Lower lobe of right lung (tissue), 2 donors: ENCODE measurements around the gene NELFE. TPM values are rescaled to one million over a fixed set of nuclear protein-coding genes. Genes with fewer than 3 reads are reported as not detected.
"Not testable (repeated sequence)": the region's sequence is repeated elsewhere in the genome, so short reads cannot be mapped to it uniquely, and the experiment has no call there.

Experiments used
- ATAC-seq, 2 donors: fragments of 200-7000 bp; cut with Tn5 transposase; one replicate each; pipeline ENCODE4 v1.9.1; 2020 to 2022; ENCODE audit warnings: mild to moderate bottlenecking in 2 of 2, moderate library complexity in 2 of 2
- DNase-seq: peaks from one replicate; pipeline ENCODE4 v3.0.0-alpha.2; 2020
- H3K27ac ChIP-seq: fragments of 200-600 bp; one replicate; pipeline ENCODE4 v1.8.0; 2022
- H3K27me3 ChIP-seq: fragments of 200-600 bp; one replicate; pipeline ENCODE4 v1.8.0; 2022; ENCODE audit warnings: low read depth
- H3K36me3 ChIP-seq: fragments of 200-600 bp; one replicate; pipeline ENCODE4 v1.8.0; 2022; ENCODE audit warnings: mild to moderate bottlenecking
- H3K4me1 ChIP-seq: fragments of 200-600 bp; one replicate; pipeline ENCODE4 v1.8.0; 2022
- H3K4me3 ChIP-seq: fragments of 200-600 bp; one replicate; pipeline ENCODE4 v1.8.0; 2022; ENCODE audit warnings: mild to moderate bottlenecking
- H3K9me3 ChIP-seq: fragments of 200-600 bp; one replicate; pipeline ENCODE4 v1.8.0; 2022
- CTCF ChIP-seq: fragments of 200-600 bp; IDR thresholded peaks from one replicate; pipeline ENCODE4 v1.8.0; 2022; ENCODE audit warnings: antibody characterized with exemption, mild to moderate bottlenecking
- intact Hi-C: fragments of 100-400 bp; cut with DNase I; formaldehyde crosslinking; loops from one replicate; pipeline ENCODE4 v1.11.0; 2022
- total RNA-seq: library from RNA; stranded (reverse); fragmentation: NEBNext Ultra II Directional; extraction: Animal tissue kit (Norgen Biotek cat#: 25700); gene quantifications from one replicate; pipeline ENCODE4 v1.2.1, GENCODE V29; 2021
- donor health status: DM: no; HTN: yes; CAD: no; lungs with severe emphysema.

Gene NELFE
- total RNA-seq, 1 donor from 2014 or later: 47.0 TPM

DNA sequence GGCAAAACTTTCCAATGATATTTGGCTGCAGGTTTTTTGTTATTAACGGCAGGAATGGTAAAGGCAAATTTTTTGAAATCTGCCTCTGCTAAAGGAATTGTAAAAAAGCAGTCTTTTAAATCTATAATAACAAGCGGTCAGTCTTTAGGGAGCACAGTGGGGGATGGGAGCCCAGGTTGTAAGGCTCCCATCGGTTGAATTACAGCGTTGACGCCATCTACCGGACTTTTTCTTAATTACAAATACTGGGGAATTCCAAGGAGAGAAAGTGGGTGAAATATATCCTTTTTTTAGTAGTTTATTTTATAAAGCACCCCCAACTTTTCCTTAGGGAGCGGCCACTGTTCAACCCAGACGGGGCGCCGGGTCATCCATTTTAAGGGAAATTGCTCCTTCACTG lies 30.6 kb upstream of the NELFE start:
- H3K4me1 ChIP-seq, H3K36me3 ChIP-seq, H3K9me3 ChIP-seq, H3K27ac ChIP-seq, H3K27me3 ChIP-seq, intact Hi-C loops, H3K4me3 ChIP-seq, DNase-seq, ATAC-seq: not testable (repeated sequence)

DNA sequence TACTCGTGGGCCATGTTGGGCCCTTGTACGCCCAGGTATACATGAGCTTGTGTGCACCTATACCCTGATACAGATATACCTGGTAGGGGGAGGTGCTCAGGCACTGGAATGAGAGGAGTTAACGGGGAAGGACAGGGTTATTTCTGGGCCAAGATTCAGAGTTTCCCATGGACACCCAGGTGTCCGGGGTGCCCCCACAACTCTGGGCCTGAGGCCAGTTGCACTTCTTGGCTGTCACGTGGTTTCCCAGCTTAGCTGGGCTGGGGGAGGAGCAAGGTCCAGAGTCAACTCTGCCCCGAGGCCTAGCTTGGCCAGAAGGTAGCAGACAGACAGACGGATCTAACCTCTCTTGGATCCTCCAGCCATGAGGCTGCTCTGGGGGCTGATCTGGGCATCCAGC lies 23.0 kb upstream of the NELFE start, which contains the start of gene C4A:
TSS of gene C4A (plus strand) at position 314 of the 400 bp plus-strand sequence. CDS start at position 365, 51 bp downstream.
- H3K27me3 ChIP-seq, H3K4me1 ChIP-seq, DNase-seq, H3K4me3 ChIP-seq, H3K27ac ChIP-seq, H3K9me3 ChIP-seq, intact Hi-C loops: not testable (repeated sequence)
- ATAC-seq: peak; percentile 79 to 87
- H3K36me3 ChIP-seq: peaks cover 12% of the 10 kb centered on the region

DNA sequence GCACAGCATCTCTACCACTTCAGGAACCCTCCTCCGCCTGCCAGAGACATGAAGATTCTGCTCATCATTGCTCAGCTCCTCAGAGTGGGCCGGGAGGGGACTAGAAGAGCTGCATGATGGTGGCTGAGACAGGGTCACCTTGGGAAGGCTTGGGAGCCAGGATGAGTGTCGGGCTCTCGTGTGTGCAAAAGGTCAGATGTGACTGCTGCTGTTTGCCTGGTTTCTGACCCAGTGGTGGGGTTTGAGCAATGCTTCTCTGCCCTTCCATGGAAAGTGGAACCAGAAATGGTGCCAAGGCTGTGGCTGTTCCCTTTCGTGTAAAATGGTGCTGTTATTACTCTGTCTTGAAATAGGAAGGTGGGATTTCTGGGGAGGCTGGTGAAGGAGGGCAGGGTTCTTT lies 22.2 kb upstream of the NELFE start:
- H3K4me1 ChIP-seq, H3K27ac ChIP-seq, H3K27me3 ChIP-seq, intact Hi-C loops, DNase-seq, H3K4me3 ChIP-seq, H3K9me3 ChIP-seq: not testable (repeated sequence)
- peaks cover 12% of the 10 kb centered on the region for H3K36me3 ChIP-seq
- ATAC-seq: peak; percentile 28

GRCh38 chr6:31980195-31980876 lies 21.6 kb upstream of the NELFE start:
- H3K27me3 ChIP-seq, H3K4me3 ChIP-seq, intact Hi-C loops, DNase-seq, H3K9me3 ChIP-seq, ATAC-seq, H3K4me1 ChIP-seq, H3K27ac ChIP-seq: not testable (repeated sequence)
- H3K36me3 ChIP-seq: peaks cover 12% of the 10 kb centered on the region

DNA sequence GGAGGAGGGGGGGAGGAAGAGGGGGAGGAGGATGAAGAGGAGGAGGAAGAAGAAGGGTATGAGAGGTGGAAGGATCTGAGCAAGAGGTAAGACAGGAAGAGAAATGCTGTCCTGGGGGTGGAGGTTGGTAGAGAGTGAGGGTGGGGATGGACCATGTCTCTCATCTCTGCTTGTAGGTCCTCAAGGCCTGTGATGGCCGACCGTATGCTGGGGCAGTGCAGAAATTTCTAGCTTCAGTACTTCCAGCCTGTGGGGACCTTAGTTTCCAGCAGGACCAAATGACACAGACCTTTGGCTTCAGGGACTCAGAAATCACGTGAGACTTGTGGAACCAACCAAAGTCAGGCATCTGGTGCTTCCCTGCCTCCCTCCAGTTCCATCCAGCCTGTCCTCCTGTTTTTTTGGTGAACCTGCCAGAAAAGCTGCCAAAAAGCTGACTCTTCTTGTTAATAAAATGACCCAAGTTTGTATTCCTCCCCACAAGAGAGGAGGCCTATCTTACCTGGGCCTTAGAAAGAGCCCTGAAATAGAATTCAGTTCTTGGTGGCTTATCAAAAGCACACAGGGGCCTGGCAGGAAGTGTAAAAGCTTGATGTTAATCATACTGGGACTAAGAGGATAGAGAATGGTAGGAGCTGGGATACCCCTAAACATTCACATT lies 20.6 kb upstream of the NELFE start:
- Histone ChIP-seq H3K9me3 (no peaks in the 10 kb centered on the region), H3K36me3 (peaks cover 16% of the 10 kb centered on the region), H3K4me1 (peaks cover under 1% of the 10 kb centered on the region), H3K4me3 (no peak overlapping the region), H3K27ac (no peak overlapping the region), H3K27me3 (no peaks in the 10 kb centered on the region)
- TF ChIP-seq CTCF: no peak
- intact Hi-C loops: no loop called here
- ATAC-seq (no peak), DNase-seq (peak; percentile 20)

GRCh38 chr6:31978831-31979230 lies 20.1 kb upstream of the NELFE start:
- Histone ChIP-seq H3K4me1 (peaks cover 5% of the 10 kb centered on the region), H3K4me3 (no peak overlapping the region), H3K27me3 (no peaks in the 10 kb centered on the region), H3K36me3 (peaks cover 18% of the 10 kb centered on the region), H3K27ac (no peak overlapping the region), H3K9me3 (no peaks in the 10 kb centered on the region)
- ATAC-seq (no peak), DNase-seq (no peak)
- TF ChIP-seq CTCF: no peak
- intact Hi-C loops: no loop called here

DNA sequence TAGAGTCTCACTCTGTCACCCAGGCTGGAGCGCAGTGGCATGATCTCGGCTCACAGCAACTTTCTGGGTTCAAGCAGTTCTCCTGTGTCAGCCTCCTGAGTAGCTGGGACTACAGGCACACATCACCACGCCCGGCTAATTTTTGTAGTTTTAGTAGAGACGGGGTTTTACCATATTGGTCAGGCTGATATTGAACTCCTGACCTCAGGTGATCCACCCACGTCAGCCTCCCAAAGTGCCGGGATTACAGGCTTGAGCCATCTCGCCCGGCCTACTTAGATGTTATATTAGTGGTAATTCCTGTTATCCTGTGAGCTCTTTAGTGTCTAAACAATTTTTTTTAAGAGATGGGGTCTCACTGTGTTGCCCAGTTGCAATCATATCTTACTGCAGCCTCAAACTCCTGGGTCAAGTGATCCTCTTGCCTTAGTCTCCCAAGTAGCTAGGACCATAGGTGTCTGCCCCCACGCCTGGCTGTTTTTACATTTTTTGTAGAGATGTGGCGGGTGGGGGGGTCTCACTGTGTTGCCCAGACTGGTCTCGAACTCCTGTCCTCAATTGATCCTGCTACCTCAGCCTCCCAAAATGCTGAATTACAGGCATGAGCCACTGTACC lies 19.2 kb upstream of the NELFE start:
- intact Hi-C loops: no loop called here
- DNase-seq (no peak), ATAC-seq (no peak)
- Histone ChIP-seq H3K9me3 (no peaks in the 10 kb centered on the region), H3K4me1 (peaks cover 13% of the 10 kb centered on the region), H3K27ac (no peak overlapping the region), H3K27me3 (no peaks in the 10 kb centered on the region), H3K4me3 (no peak overlapping the region), H3K36me3 (peaks cover 18% of the 10 kb centered on the region)
- no peak for TF ChIP-seq CTCF

DNA sequence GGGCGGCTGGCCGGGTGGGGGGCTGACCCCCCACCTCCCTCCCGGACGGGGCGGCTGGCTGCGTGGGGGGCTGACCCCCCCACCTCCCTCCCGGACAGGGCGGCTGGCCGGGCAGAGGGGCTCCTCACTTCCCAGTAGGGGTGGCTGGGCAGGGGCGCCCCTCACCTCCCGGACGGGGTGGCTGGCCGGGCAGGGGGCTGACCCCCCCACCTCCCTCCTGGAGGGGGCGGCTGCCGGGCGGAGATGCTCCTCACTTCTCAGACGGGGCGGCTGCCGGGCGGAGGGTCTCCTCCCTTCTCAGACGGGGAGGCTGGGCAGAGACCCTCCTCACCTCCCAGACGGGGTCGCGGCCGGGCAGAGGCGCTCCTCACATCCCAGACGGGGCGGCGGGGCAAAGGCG lies 17.3 kb upstream of the NELFE start:
- H3K4me3 ChIP-seq, H3K27me3 ChIP-seq, H3K9me3 ChIP-seq, ATAC-seq, H3K27ac ChIP-seq, DNase-seq, intact Hi-C loops: not testable (repeated sequence)
- peaks cover 18% of the 10 kb centered on the region for H3K36me3 ChIP-seq
- peaks cover 22% of the 10 kb centered on the region for H3K4me1 ChIP-seq
